Measurements from ENCODE around the gene ARID5A. TPM values are rescaled to one million over a fixed set of nuclear protein-coding genes. Genes with fewer than 3 reads are reported as not detected.

Gene ARID5A
- total and polyA plus RNA-seq, 9 of the 15 experiments (the other 6 are each of a cell fraction or from before 2014, with no cell fraction given) = 0.14 to 12.5 (median 3.0) TPM

GRCh38 chr2:96554293-96555145, 18.0 kb downstream of the ARID5A start (continued):
- TF ChIP-seq POLR2G (IDR thresholded peaks at IDR 0.05; ENCODE audit: low read depth, low read length) = no peak; the same call in 1 of the 2 replicates
- TF ChIP-seq ZBTB2 (IDR thresholded peaks at IDR 0.05) = no peak
- peak; percentile 74 to 94 (median 79) for TF ChIP-seq CTCF (IDR thresholded peaks at IDR 0.05 in 2 of 3, conservative IDR thresholded peaks at IDR 0.05 in 1 of 3; ENCODE audit: insufficient read depth in 2 of 3, low read depth in 1 of 3, low read length in 3 of 3)
- TF ChIP-seq ZBTB7A (IDR thresholded peaks at IDR 0.05; ENCODE audit: borderline replicate concordance, control insufficient read depth, low read depth, low read length) = peak; percentile 57; the same call in 1 of the 2 replicates
- TF ChIP-seq ZNF445 (CRISPR knock-in tag; IDR thresholded peaks at IDR 0.05; ENCODE audit: low read depth) = no peak
- TF ChIP-seq ZC3H4 (CRISPR knock-in tag; IDR thresholded peaks at IDR 0.05; ENCODE audit: borderline replicate concordance) = no peak
- TF ChIP-seq CTBP1 (IDR thresholded peaks at IDR 0.05; ENCODE audit: borderline replicate concordance) = peak; percentile 60; the same call in 1 of the 2 replicates
- TF ChIP-seq SMC3 (conservative IDR thresholded peaks at IDR 0.05; ENCODE audit: insufficient read depth, low read depth, low read length) = peak; percentile 61; the same call in 1 of the 2 replicates
- no peak for TF ChIP-seq MTF1 (CRISPR knock-in tag; IDR thresholded peaks at IDR 0.05; ENCODE audit: borderline replicate concordance)
- peak; percentile 54; the same call in 1 of the 2 replicates for TF ChIP-seq RB1 (IDR thresholded peaks at IDR 0.05; ENCODE audit: low read depth)
- TF ChIP-seq MGA (IDR thresholded peaks at IDR 0.05) = no peak
